Spleen (tissue), 13 donors: ENCODE results near the gene TMEM169. TPM values are rescaled to one million over a fixed set of nuclear protein-coding genes. Genes with fewer than 3 reads are reported as not detected.

Source experiments
- DNase-seq: peaks from one replicate; pipeline ENCODE4 v3.0.0-alpha.2; 2020
- H3K27ac ChIP-seq, 8 donors: fragments of 200-600 bp; sonication (generic) in 7 of 8; 1 replicate in 4 of 8; 2 replicates in 4 of 8; pipeline versions ENCODE4 v1.5.0 to v1.8.0; 2016 to 2021; ENCODE audit warnings: inconsistent platforms in 4 of 8, mild to moderate bottlenecking in 4 of 8, moderate library complexity in 1 of 8
- H3K27me3 ChIP-seq, 7 donors: fragments of 200-600 bp; sonication (generic) in 6 of 7; replicated peaks in 1 of 7; 1 replicate in 4 of 7; 2 replicates in 3 of 7; pipeline versions ENCODE4 v1.5.0 to v1.8.0; 2016 to 2021; ENCODE audit warnings: inconsistent platforms in 3 of 7, mild to moderate bottlenecking in 1 of 7
- H3K36me3 ChIP-seq, 6 donors: fragments of 200-600 bp; sonication (generic) in 5 of 6; 1 replicate in 4 of 6; 2 replicates in 2 of 6; pipeline versions ENCODE4 v1.5.0 to v1.8.0; 2016 to 2021; ENCODE audit warnings: inconsistent platforms in 2 of 6
- H3K4me1 ChIP-seq, 6 donors: fragments of 200-600 bp; sonication (generic) in 5 of 6; 1 replicate in 3 of 6; 2 replicates in 3 of 6; pipeline versions ENCODE4 v1.5.0 to v1.8.0; 2016 to 2021; ENCODE audit warnings: inconsistent platforms in 3 of 6
- H3K4me3 ChIP-seq, 8 donors: fragments of 200-600 bp; sonication (generic) in 7 of 8; 1 replicate in 4 of 8; 2 replicates in 4 of 8; pipeline versions ENCODE4 v1.5.0 to v1.8.0; 2016 to 2021; ENCODE audit warnings: inconsistent platforms in 4 of 8, mild to moderate bottlenecking in 4 of 8, moderate library complexity in 2 of 8
- H3K9me3 ChIP-seq, 8 donors: fragments of 200-600 bp; sonication (generic) in 7 of 8; 1 replicate in 4 of 8; 2 replicates in 4 of 8; pipeline versions ENCODE4 v1.5.0 to v1.8.0; 2016 to 2021; ENCODE audit warnings: inconsistent platforms in 4 of 8
- CTCF ChIP-seq, 11 experiments: fragments of 200-600 bp in 7 of 11; fragments of 450-650 bp in 4 of 11; sonication (generic) in 4 of 11; IDR thresholded peaks in 8 of 11; conservative IDR thresholded peaks in 3 of 11; 1 replicate in 7 of 11; 2 replicates in 4 of 11; pipeline versions ENCODE4 v1.4.0 to v1.8.0; 2016 to 2021; ENCODE audit warnings: antibody characterized with exemption in 11 of 11, inconsistent platforms in 4 of 11, mild to moderate bottlenecking in 1 of 11
- POLR2A ChIP-seq, 3 donors: fragments of 450-650 bp; IDR thresholded peaks; one replicate each; pipeline ENCODE4 v1.5.1; 2017; ENCODE audit warnings: antibody characterized with exemption in 3 of 3, mild to moderate bottlenecking in 1 of 3
- POLR2AphosphoS5 ChIP-seq, 3 donors: sonication (generic); formaldehyde crosslinking; IDR thresholded peaks; one replicate each; pipeline ENCODE4 v1.5.1; 2017; ENCODE audit warnings: antibody characterized with exemption in 3 of 3
- WGBS, 5 donors: extraction: QIAGEN DNeasy Blood & Tissue Kit in 3 of 5; methylation state at CpG; one replicate each; pipeline versions ENCODE4 v1.1.5 to v1.1.7; 2013 to 2018; 5-methylcytosine and 5-hydroxymethylcytosine counted together
- intact Hi-C: fragments of 100-400 bp; cut with DNase I; formaldehyde crosslinking; loops from one replicate; pipeline ENCODE4 v1.15.0; 2023; ENCODE audit warnings: low total_unique reads
- long read RNA-seq, 2 donors: transcript quantifications; one replicate each; lab custom pipeline, GENCODE V29; 2026
- polyA plus RNA-seq, 3 donors: library from polyadenylated mRNA; stranded (reverse); fragments of 200-250 nt; gene quantifications; one replicate each; pipeline ENCODE4 v1.2.1, GENCODE V29; 2013
- total RNA-seq, 7 donors: library from RNA; depleted of rRNA in 3 of 7; stranded (reverse); fragments of >200 nt in 3 of 7; fragmentation: NEBNext Ultra II Directional in 4 of 7; extraction: Animal tissue kit (Norgen Biotek cat#: 25700) in 4 of 7; gene quantifications; one replicate each; pipeline versions ENCODE4 v1.1.0 to v1.2.1, GENCODE V29; 2016 to 2021
- donor health status: healthy with polysubstance abuse.
- donor health status: DM: no; HTN: no; CAD: no; lungs with moderate emphysema.
- donor health status: DM: no; HTN: no; CAD: no.
- donor health status: Bipolar disorder and iron deficiency.
- donor health status: healthy.
- donor health status: DM: no; HTN: no; CAD: no.
- donor health status: DM: yes; HTN: yes; CAD: no.

Gene TMEM169
- total RNA-seq, result 1 to 10 TPM in 3 of 7 donors, under 1 TPM in 4; 0.57 to 1.3 (median 0.94) TPM
- polyA plus RNA-seq, result under 1 TPM; 0.19 to 0.35 (median 0.24) TPM
- long read RNA-seq, donor 1, result 0 reads
- long read RNA-seq, donor 2, result 0 reads

GRCh38 chr2:216081487-216082116, at the start of gene TMEM169, which contains the start of gene PECR:
TSS of gene TMEM169 (plus strand) at chr2:216081919. CDS start at chr2:216095964, 14,045 bp downstream.
TSS of gene PECR (minus strand) at chr2:216081809. CDS start at chr2:216081741, 68 bp downstream.
- peak; percentile 96 for DNase-seq
- Histone ChIP-seq H3K4me3 (peak within 1 kb of the TSS; percentile 52 to 87 (median 71)), H3K9me3 (no peaks in the 10 kb centered on the region), H3K27me3 (no peaks in the 10 kb centered on the region), H3K36me3 (no peaks in the 10 kb centered on the region), H3K4me1 (peaks cover 17 to 85% (median 57%) of the 10 kb centered on the region in 6 donors), H3K27ac (peak within 1 kb of the TSS; percentile 44 to 86 (median 76))
- intact Hi-C loops, result no loop called here
- WGBS, 5 donors, result 0 to 2% (median 1%) methylated on average over 30 to 44 of the region's 44 CpGs
- no peak for TF ChIP-seq CTCF (IDR thresholded peaks at IDR 0.05 in 8 of 11, conservative IDR thresholded peaks at IDR 0.05 in 3 of 11)
- peak; percentile 58 to 80 (median 80) for TF ChIP-seq POLR2AphosphoS5 (IDR thresholded peaks at IDR 0.05)

DNA sequence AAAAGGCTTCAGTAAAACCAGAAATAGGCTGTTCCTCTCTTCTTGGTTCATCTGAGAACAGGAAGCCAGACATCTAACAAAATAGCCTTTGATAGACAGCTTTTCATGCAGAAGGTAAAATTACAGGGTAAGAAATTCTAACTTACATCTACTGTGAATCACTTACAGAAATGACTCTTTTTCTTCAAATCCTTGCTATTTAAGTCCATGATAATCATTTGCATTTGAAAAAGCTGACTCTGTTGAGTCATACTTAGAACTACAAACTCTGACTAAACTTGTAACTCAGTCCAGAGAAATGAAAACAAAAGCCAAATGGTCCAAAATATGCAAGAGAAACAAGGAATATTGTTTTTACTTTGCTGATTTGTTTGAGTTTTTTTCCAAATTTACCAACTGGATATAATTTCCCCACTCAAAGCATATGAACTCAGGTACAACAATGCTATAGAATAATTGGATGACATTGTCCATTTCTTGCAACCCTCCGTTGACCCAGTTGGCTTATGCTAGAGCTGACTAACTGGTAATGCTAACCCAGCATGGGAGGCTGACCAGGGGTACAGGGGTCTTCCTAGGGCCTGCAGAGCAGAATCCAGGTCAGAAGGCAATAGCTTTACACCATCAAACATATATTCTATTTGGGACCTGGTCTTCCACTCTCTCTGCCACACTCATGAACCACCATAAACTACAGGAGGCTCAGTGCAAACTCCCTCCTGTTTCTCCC, 49.6 kb upstream of the TMEM169 start:
- no peak for TF ChIP-seq CTCF (IDR thresholded peaks at IDR 0.05 in 8 of 11, conservative IDR thresholded peaks at IDR 0.05 in 3 of 11)
- no peak for TF ChIP-seq POLR2AphosphoS5 (IDR thresholded peaks at IDR 0.05)
- TF ChIP-seq POLR2A (IDR thresholded peaks at IDR 0.05), result no peak
- 84 to 90% (median 85%) methylated on average over 1 of the region's 1 CpG for WGBS, 5 donors
- DNase-seq, result no peak

DNA sequence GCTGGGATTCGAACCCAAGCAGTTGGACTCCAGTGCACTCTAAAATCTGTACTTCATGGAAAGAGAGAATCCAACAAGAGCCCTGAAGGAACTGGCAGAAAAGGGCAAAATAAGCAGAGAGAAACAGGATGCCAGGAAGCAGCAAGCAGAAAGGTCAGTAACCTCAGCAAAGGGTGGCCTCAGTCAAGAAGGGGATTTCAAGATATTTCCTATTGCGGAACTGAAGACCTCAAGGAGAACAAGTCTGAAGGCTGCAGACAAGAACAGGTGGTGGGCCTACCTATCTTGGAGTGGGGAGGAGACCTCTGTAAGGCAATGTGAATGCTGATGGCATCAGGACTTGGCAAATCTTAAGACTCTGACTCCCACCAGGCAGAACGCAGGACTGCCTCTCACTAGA, 48.3 kb upstream of the TMEM169 start:
- Histone ChIP-seq H3K4me3 (no peak overlapping the region), H3K4me1 (peaks cover 0 to 19% (median 6%) of the 10 kb centered on the region in 6 donors), H3K27me3 (no peaks in the 10 kb centered on the region), H3K36me3 (peaks cover 0 to 63% (median 3%) of the 10 kb centered on the region in 6 donors), H3K9me3 (no peaks in the 10 kb centered on the region), H3K27ac (no peak overlapping the region)
- no peak for TF ChIP-seq POLR2AphosphoS5 (IDR thresholded peaks at IDR 0.05)
- no peak for TF ChIP-seq CTCF (IDR thresholded peaks at IDR 0.05 in 8 of 11, conservative IDR thresholded peaks at IDR 0.05 in 3 of 11)
- TF ChIP-seq POLR2A (IDR thresholded peaks at IDR 0.05), result no peak
- DNase-seq, result no peak
- intact Hi-C loops, result loop anchor here (10.0 kb wide), 1 partner anchor 631 kb away; no protein-coding TSS in a partner anchor
- 78 to 94% (median 85%) methylated on average over 3 of the region's 3 CpGs for WGBS, 5 donors

More for the DNA sequence above, 49.6 kb upstream of the TMEM169 start:
- H3K36me3 ChIP-seq, result peaks cover 0 to 57% (median 2%) of the 10 kb centered on the region in 6 donors
- no peaks in the 10 kb centered on the region for H3K9me3 ChIP-seq
- no peaks in the 10 kb centered on the region for H3K27me3 ChIP-seq
- H3K27ac ChIP-seq, result no peak overlapping the region
- intact Hi-C loops, result loop anchor here (10.0 kb wide), 1 partner anchor 633 kb away; no protein-coding TSS in a partner anchor
- H3K4me1 ChIP-seq, result peaks cover 0 to 19% (median 6%) of the 10 kb centered on the region in 6 donors
- H3K4me3 ChIP-seq, result no peak overlapping the region
